ENCODE results near the gene TMEM229B. TPM values are rescaled to one million over a fixed set of nuclear protein-coding genes. Genes with fewer than 3 reads are reported as not detected.

TMEM229B gene
- total RNA-seq, 1 experiment from 2014 or later = not detected

DNA sequence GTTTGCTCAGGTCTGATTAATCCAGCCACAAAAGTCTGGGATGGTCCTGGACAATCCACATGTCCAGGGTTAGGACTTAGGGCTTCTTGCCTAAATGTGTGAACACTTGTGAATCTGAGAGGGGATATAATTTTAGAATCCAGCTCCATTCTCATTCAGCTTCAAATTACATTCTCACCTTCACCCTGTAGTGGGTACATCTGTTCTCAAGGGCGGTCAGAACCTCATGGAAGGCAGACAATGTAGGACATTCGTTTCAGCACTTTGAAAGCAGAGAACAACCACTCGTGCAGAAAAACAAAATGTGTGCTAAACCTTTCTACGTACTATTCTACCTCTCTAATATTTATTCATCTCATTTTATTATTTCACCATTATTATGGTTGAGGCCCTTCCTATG is 1.2 kb downstream of the TMEM229B start:
- DNase-seq (ENCODE audit: low read depth) = no peak

- no peak for DNase-seq (ENCODE audit: low read depth)
These were observed 1.6 kb downstream of the TMEM229B start for GRCh38 chr14:67486890-67487289.

- no peak for DNase-seq (ENCODE audit: low read depth)
These were observed 2.9 kb downstream of the TMEM229B start for GRCh38 chr14:67485501-67486095.

DNA sequence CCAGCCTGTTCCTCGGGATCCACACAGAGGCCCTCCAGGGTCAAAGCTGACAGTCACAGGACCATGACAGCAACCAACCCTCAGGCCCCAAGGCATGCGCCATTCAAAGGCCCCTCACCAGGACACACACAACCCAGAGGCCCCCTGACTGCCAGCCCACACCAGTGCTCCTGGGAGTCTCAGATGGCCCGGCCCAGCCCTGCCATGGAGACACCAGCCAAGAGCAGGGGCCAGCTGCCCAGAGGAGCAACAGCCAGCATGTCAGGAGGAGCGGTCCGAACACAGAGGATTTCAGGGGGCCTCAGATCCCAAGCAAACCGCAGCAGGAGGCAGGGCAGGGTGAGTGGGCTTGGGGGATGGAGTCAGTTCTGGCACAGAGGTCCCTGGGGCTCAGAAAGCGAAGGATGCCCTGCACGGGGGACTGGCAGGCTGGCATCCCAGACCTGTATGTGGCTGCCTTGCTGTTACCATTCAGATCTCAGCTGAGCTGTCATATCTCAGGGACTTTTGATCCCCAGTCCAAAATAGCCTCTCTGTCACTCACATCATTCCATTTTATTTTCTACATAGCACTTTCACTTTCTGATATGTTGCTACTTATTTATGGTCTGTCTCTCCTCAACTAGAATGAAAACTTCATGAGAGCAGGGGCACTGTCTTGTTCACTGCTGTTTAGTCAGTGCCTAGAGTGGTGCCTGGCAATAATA is 4.8 kb downstream of the TMEM229B start:
- no peak for DNase-seq (ENCODE audit: low read depth)

GRCh38 chr14:67482231-67483164 is 6.0 kb downstream of the TMEM229B start:
- DNase-seq (ENCODE audit: low read depth) = no peak

- peak; percentile 39 for DNase-seq (ENCODE audit: low read depth)
These were observed 8.5 kb downstream of the TMEM229B start for GRCh38 chr14:67480011-67480410.

- DNase-seq (ENCODE audit: low read depth) = no peak
These were observed 9.8 kb downstream of the TMEM229B start for GRCh38 chr14:67478800-67479084.

GRCh38 chr14:67477926-67478799 is 10.4 kb downstream of the TMEM229B start:
- DNase-seq (ENCODE audit: low read depth) = peak; percentile 60

DNA sequence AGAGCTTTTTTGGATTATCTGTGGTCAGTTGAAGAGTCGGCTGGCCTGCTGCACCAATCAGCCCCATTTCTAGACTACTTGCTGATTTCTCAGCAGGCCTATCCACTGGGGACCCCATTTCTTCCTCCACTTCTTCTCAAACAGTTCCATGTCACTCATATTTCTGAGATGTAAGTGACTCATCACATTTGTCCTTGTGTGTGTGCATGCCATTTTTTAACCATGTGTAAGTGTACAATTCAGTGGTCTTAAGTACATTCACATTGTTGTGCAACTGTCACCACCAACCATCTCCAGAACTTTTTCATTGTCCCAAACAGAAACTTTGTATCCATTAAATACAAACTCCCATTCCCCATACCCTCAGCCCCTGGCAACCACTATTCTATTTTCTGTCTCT is 14.2 kb downstream of the TMEM229B start:
- DNase-seq (ENCODE audit: low read depth) = no peak

DNA sequence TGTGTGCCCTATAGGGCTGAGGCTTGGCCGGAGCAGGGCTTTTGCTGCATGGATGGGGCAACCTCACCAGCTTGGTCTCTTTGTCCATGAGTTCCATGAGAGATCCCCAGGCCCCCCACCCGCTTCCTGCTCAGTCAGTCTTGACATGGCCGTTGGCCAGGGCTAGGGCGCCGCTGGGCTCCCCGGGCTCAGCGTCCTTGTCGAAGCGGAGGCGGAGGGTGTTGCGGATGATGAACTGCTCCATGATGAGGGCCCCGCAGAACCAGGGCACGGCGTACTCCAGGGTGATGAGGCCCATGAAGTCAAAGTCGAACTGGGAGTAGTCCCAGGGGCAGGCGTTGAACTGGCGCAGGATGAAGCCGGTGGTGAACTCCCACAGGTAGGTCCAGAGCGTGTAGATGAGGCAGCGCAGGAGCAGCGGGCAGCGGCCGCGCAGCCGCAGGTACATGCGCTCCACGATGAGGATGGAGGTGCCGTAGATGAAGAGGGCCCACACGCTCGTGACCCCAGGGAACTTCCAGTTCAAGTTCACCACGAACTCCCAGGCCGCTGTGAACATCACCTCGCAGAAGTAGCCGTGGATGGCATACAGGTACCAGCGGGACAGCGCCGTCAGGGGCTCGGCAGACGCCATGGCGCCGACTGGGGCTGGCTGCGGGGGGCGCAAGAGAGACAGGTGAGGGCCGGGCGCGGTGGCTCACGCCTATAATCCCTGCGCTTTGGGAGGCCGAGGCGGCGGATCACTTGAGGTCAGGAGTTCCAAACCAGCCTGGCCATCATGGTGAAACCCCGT is 15.0 kb downstream of the TMEM229B start:
- no peak for DNase-seq (ENCODE audit: low read depth)

GRCh38 chr14:67472726-67473125 is 15.8 kb downstream of the TMEM229B start:
- DNase-seq (ENCODE audit: low read depth) = no peak

DNA sequence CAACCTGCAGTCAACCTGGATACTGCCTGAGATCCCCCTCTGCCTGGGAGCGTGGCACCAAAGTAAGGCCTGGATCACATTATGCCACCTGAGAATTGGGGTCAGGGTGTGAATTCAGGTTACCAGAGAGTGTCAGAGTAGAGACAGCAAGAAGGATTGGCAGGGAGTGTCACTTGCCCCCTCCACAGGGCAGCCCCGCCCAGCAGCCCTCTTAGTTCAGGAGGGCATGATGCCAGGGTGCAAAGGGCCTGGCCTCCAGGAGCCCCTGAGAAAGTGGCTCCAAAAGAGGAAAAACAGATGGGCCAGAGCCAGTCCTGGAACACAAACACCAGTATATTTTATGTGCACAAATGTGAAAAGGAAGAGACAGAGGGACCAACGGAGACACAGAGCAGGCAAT is 18.6 kb downstream of the TMEM229B start:
- DNase-seq (ENCODE audit: low read depth) = no peak

DNA sequence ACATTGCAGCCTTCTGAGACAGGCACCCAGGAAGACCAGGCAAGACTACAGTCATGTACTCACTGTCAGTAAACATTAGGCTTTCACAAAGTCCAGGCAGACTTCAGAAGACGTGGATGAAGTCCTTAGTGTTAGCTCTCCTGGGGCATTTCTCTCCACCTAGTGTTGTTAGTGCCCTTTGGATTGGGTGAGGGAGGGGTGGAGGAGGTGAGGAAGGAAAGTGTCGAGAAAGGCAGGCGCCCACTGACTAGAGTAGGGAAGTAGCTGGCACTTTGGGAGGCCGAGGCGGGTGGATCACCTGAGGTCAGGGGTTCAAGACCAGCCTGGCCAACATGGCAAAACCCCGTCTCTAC is 20.2 kb downstream of the TMEM229B start:
- DNase-seq (ENCODE audit: low read depth) = no peak

GRCh38 chr14:67467134-67467533 is 21.4 kb downstream of the TMEM229B start:
- no peak for DNase-seq (ENCODE audit: low read depth)

- no peak for DNase-seq (ENCODE audit: low read depth)
These were observed 23.6 kb downstream of the TMEM229B start for GRCh38 chr14:67464879-67465278.

DNA sequence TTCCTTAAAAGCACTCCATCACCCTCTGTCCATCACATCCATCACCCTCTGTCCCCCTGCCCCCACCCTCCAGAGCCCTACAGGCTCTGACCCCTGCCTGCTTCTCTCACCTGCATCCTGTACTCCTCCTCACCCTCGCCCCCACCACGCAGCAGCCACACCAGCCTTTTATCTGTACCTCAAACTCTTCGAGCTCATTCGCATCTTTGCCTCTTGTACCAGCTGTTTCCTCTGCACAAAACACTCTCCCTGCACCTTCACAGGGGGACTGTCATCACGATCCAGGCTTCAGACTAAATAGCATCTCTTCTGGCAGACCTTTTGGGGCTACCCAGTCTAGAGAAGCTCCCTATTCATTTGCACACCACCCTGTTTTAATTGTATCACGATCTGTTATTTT is 24.1 kb downstream of the TMEM229B start:
- no peak for DNase-seq (ENCODE audit: low read depth)

- no peak for DNase-seq (ENCODE audit: low read depth)
These were observed 24.6 kb downstream of the TMEM229B start for GRCh38 chr14:67463900-67464299.

DNA sequence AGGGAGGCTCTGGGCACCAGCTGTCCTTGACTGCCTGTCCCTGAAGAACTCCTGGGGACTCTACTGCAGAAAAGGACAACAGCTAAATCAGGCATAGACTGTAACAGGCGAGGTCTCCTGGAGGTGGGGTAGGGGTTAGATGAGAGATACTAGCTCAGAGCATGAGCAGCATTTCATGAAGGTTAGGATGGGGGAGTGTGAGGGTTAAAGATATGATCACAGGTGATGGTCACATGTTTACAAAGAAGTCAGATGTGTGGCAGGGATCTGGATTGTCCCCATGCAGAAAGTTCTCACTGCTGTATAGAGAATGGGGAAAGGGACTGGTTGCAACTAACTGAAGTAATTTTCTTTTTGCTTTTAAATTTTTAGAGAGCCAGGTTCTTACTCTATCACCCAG is 26.5 kb downstream of the TMEM229B start:
- no peak for DNase-seq (ENCODE audit: low read depth)

DNA sequence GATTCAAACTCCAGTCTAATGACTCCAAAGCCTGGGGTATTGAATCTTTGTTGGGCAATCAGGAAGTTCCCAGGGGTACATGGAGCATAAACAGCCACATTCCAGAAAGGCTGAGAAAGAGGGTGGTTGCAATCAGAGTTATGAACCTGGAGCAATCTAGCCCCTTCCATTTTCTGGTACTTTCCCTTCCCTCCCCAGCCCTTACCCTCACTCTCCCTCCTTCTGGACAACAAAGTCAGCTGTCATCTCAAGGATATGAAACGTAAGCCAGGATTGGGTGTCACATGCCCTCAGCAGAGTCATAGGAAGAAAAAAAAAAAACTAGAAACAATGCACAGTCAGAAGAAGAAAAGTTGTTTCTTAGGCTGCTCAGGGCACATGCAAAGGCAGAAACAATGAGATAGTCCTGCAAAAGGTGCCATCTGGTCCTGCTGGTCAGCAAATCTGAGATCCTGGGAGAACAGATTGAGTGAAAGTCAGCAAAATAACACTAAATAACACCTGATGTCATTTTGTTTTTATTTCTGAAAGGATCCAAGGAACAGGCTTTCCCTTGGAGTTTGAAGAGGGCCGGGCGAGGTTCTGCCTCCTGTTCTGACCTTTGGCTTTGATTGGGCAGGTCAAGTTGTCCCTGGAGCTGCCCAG is 27.1 kb downstream of the TMEM229B start:
- DNase-seq (ENCODE audit: low read depth) = peak; percentile 32

DNA sequence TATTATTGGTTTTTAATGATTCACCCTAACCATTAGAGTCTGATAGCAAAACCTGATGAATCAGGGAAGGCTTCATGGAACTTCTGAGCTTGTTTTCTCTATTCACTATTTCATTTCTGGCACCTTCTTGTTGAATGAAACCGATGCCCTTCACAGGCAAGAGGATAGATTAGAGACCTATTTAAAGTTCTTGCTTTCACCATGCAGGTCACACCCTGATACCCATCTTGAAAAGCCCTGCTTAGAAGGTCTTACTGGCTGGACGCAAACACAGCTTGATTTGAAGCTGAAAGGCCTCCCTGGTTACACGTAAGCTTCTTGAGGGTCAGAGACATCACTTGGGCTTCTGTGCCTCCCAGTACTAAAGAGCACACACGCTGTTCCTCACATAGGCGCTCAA is 29.2 kb downstream of the TMEM229B start:
- DNase-seq (ENCODE audit: low read depth) = no peak

Measured in LHCN-M2 (cell line).